Activated naive CD8-positive, alpha-beta T cell treated with anti-CD3 and anti-CD28 coated beads, Interleukin-2, amount 10 ng/mL, durations not matched to agents 7 days and 5 days (primary cell): Measurements from ENCODE around the gene POLR1A. TPM values are rescaled to one million over a fixed set of nuclear protein-coding genes. Genes with fewer than 3 reads are reported as not detected.

ENCODE experiments used
- ATAC-seq: fragments of 150-1000 bp; cut with Tn5 transposase; one replicate; pipeline ENCODE4 v1.10.0; 2021; ENCODE audit warnings: low read depth, moderate library complexity
- POLR2A ChIA-PET: fragments of 350-600 bp; sonication (Branson Sonifier 250); formaldehyde crosslinking; loops from one replicate; lab custom pipeline; 2021; ENCODE audit warnings: antibody characterized with exemption; lab: Charles Lee
- DNase-seq: peaks from one replicate; pipeline ENCODE4 v3.0.0; 2021
- H3K27ac Mint-ChIP-seq: one replicate; pipeline ENCODE4 v1.8.0; 2022; ENCODE audit warnings: mild to moderate bottlenecking, mixed read lengths
- H3K27me3 Mint-ChIP-seq: one replicate; pipeline ENCODE4 v1.8.0; 2022; ENCODE audit warnings: mild to moderate bottlenecking, moderate library complexity, mixed read lengths
- H3K36me3 Mint-ChIP-seq: one replicate; pipeline ENCODE4 v1.8.0; 2021; ENCODE audit warnings: mild to moderate bottlenecking, mixed read lengths
- H3K4me1 Mint-ChIP-seq: one replicate; pipeline ENCODE4 v1.8.0; 2021; ENCODE audit warnings: mixed read lengths
- H3K4me3 Mint-ChIP-seq: one replicate; pipeline ENCODE4 v1.8.0; 2022; ENCODE audit warnings: mild to moderate bottlenecking, moderate library complexity, mixed read lengths
- H3K9me3 Mint-ChIP-seq: one replicate; pipeline ENCODE4 v1.8.0; 2021; ENCODE audit warnings: mixed read lengths
- total RNA-seq, 2 experiments: library from RNA; stranded (reverse); gene quantifications; one replicate each; pipeline ENCODE4 v1.2.3, GENCODE V29; 2021

The POLR1A gene
- total RNA-seq, 2 experiments from 2014 or later = 27.3 to 29.5 TPM

- DNase-seq = peak; percentile 87
- POLR2A ChIA-PET = interaction anchor here (0.6 to 3.8 kb wide), 7 partner anchors 8 to 252 kb away, joined by 3 to 31 read pairs (median 5); partner anchors contain the start of genes POLR1A and PTCD3
- Mint-ChIP-seq H3K27ac (peak overlapping the region; percentile 76), H3K4me1 (peaks cover 37% of the 10 kb centered on the region), H3K36me3 (peaks cover 10% of the 10 kb centered on the region), H3K4me3 (no peak overlapping the region), H3K27me3 (no peaks in the 10 kb centered on the region), H3K9me3 (no peaks in the 10 kb centered on the region)
- ATAC-seq = peak; percentile 78
Observed at GRCh38 chr2:86079981-86080911, 25.4 kb downstream of the POLR1A start.

GRCh38 chr2:86078774-86079545 lies 26.7 kb downstream of the POLR1A start:
- DNase-seq (no peak), ATAC-seq (peak; percentile 50)
- Mint-ChIP-seq H3K36me3 (peaks cover 10% of the 10 kb centered on the region), H3K27me3 (no peaks in the 10 kb centered on the region), H3K4me1 (peaks cover 37% of the 10 kb centered on the region), H3K9me3 (no peaks in the 10 kb centered on the region), H3K27ac (peak overlapping the region; percentile 52), H3K4me3 (peak overlapping the region; percentile 20)
- POLR2A ChIA-PET = interaction anchor here (0.6 to 3.8 kb wide), 7 partner anchors 9 to 251 kb away, joined by 3 to 31 read pairs (median 4); no protein-coding TSS in a partner anchor

GRCh38 chr2:86075886-86076285 lies 29.8 kb downstream of the POLR1A start:
- DNase-seq (no peak), ATAC-seq (no peak)
- Mint-ChIP-seq H3K36me3 (peaks cover 22% of the 10 kb centered on the region), H3K9me3 (no peaks in the 10 kb centered on the region), H3K27ac (no peak overlapping the region), H3K4me3 (no peak overlapping the region), H3K27me3 (no peaks in the 10 kb centered on the region), H3K4me1 (peaks cover 45% of the 10 kb centered on the region)
- POLR2A ChIA-PET = interaction anchor here (1.0 kb wide), 1 partner anchor 223 kb away, joined by 3 read pairs; no protein-coding TSS in a partner anchor

- Mint-ChIP-seq H3K4me3 (no peak overlapping the region), H3K4me1 (peaks cover 34% of the 10 kb centered on the region), H3K36me3 (peaks cover 33% of the 10 kb centered on the region), H3K9me3 (no peaks in the 10 kb centered on the region), H3K27ac (no peak overlapping the region), H3K27me3 (no peaks in the 10 kb centered on the region)
- POLR2A ChIA-PET = no interaction called here
- DNase-seq (no peak), ATAC-seq (no peak)
Observed at GRCh38 chr2:86074811-86075210, 30.9 kb downstream of the POLR1A start.

GRCh38 chr2:86074256-86074655 lies 31.4 kb downstream of the POLR1A start:
- DNase-seq (no peak), ATAC-seq (no peak)
- Mint-ChIP-seq H3K9me3 (no peaks in the 10 kb centered on the region), H3K27ac (peak overlapping the region; percentile 9), H3K36me3 (peaks cover 35% of the 10 kb centered on the region), H3K4me1 (peaks cover 33% of the 10 kb centered on the region), H3K4me3 (no peak overlapping the region), H3K27me3 (no peaks in the 10 kb centered on the region)
- POLR2A ChIA-PET = no interaction called here

GRCh38 chr2:86073225-86073624 lies 32.5 kb downstream of the POLR1A start:
- peaks cover 28% of the 10 kb centered on the region for H3K4me1 Mint-ChIP-seq
- peaks cover 36% of the 10 kb centered on the region for H3K36me3 Mint-ChIP-seq
- no peak for DNase-seq
- no peak overlapping the region for H3K4me3 Mint-ChIP-seq
- no peak for ATAC-seq
- peak overlapping the region; percentile 56 for H3K27ac Mint-ChIP-seq
- POLR2A ChIA-PET = no interaction called here
- H3K9me3 Mint-ChIP-seq = no peaks in the 10 kb centered on the region
- H3K27me3 Mint-ChIP-seq = no peaks in the 10 kb centered on the region

GRCh38 chr2:86072271-86072858 lies 33.3 kb downstream of the POLR1A start:
- Mint-ChIP-seq H3K4me3 (no peak overlapping the region), H3K27me3 (no peaks in the 10 kb centered on the region), H3K9me3 (no peaks in the 10 kb centered on the region), H3K4me1 (peaks cover 29% of the 10 kb centered on the region), H3K27ac (peak overlapping the region; percentile 55), H3K36me3 (peaks cover 39% of the 10 kb centered on the region)
- POLR2A ChIA-PET = no interaction called here
- ATAC-seq = no peak
- no peak for DNase-seq

GRCh38 chr2:86070868-86071267 lies 34.8 kb downstream of the POLR1A start:
- no peak for ATAC-seq
- Mint-ChIP-seq H3K4me3 (no peak overlapping the region), H3K27ac (peak overlapping the region; percentile 9), H3K36me3 (peaks cover 47% of the 10 kb centered on the region), H3K4me1 (peaks cover 24% of the 10 kb centered on the region), H3K27me3 (no peaks in the 10 kb centered on the region), H3K9me3 (no peaks in the 10 kb centered on the region)
- POLR2A ChIA-PET = no interaction called here
- DNase-seq = no peak

GRCh38 chr2:86069783-86070339 lies 35.8 kb downstream of the POLR1A start:
- DNase-seq (no peak), ATAC-seq (no peak)
- peaks cover 28% of the 10 kb centered on the region for H3K4me1 Mint-ChIP-seq
- H3K4me3 Mint-ChIP-seq = no peak overlapping the region
- H3K27ac Mint-ChIP-seq = peak overlapping the region; percentile 68
- H3K36me3 Mint-ChIP-seq = peaks cover 55% of the 10 kb centered on the region
- POLR2A ChIA-PET = interaction anchor here (1.1 kb wide), 1 partner anchor 229 kb away, joined by 9 read pairs; no protein-coding TSS in a partner anchor
- no peaks in the 10 kb centered on the region for H3K27me3 Mint-ChIP-seq
- H3K9me3 Mint-ChIP-seq = no peaks in the 10 kb centered on the region

- POLR2A ChIA-PET = interaction anchor here (1.0 to 1.7 kb wide), 3 partner anchors 30 to 228 kb away, joined by 3 to 9 read pairs (median 7); partner anchors contain the start of gene ST3GAL5
- Mint-ChIP-seq H3K27me3 (no peaks in the 10 kb centered on the region), H3K9me3 (peaks cover 2% of the 10 kb centered on the region), H3K4me3 (no peak overlapping the region), H3K27ac (peak overlapping the region; percentile 68), H3K4me1 (peaks cover 28% of the 10 kb centered on the region), H3K36me3 (peaks cover 62% of the 10 kb centered on the region)
- no peak for DNase-seq
- no peak for ATAC-seq
Observed at GRCh38 chr2:86069091-86069685, 36.5 kb downstream of the POLR1A start.

GRCh38 chr2:86068648-86069047 lies 37.0 kb downstream of the POLR1A start:
- Mint-ChIP-seq H3K9me3 (peaks cover 4% of the 10 kb centered on the region), H3K4me1 (peaks cover 28% of the 10 kb centered on the region), H3K27me3 (no peaks in the 10 kb centered on the region), H3K27ac (peak overlapping the region; percentile 13), H3K4me3 (no peak overlapping the region), H3K36me3 (peaks cover 67% of the 10 kb centered on the region)
- POLR2A ChIA-PET = interaction anchor here (0.7 to 1.7 kb wide), 9 partner anchors 27 to 241 kb away, joined by 3 to 9 read pairs (median 4); partner anchors contain the start of gene ST3GAL5
- DNase-seq (no peak), ATAC-seq (no peak)

GRCh38 chr2:86068136-86068588 lies 37.5 kb downstream of the POLR1A start:
- H3K4me1 Mint-ChIP-seq = peaks cover 26% of the 10 kb centered on the region
- peak overlapping the region; percentile 23 for H3K4me3 Mint-ChIP-seq
- POLR2A ChIA-PET = interaction anchor here (0.7 to 1.7 kb wide), 9 partner anchors 27 to 241 kb away, joined by 3 to 7 read pairs (median 4); partner anchors contain the start of gene ST3GAL5
- H3K27me3 Mint-ChIP-seq = no peaks in the 10 kb centered on the region
- peak; percentile 61 for DNase-seq
- peak overlapping the region; percentile 73 for H3K27ac Mint-ChIP-seq
- peaks cover 4% of the 10 kb centered on the region for H3K9me3 Mint-ChIP-seq
- peaks cover 70% of the 10 kb centered on the region for H3K36me3 Mint-ChIP-seq
- ATAC-seq = peak; percentile 100
